HepG2 (cell line): ENCODE results near the gene CENPK. TPM values are rescaled to one million over a fixed set of nuclear protein-coding genes. Genes with fewer than 3 reads are reported as not detected.

Experiments
- FOXK1 ChIP-seq: sonication (generic); formaldehyde crosslinking; IDR thresholded peaks from 2 replicates; pipeline ENCODE4 v1.4.0; 2020; ENCODE audit warnings: low read depth, missing genetic modification reagents, borderline replicate concordance
- GABPA ChIP-seq, 2 experiments: IDR thresholded peaks; 2 replicates each; pipeline ENCODE4 v1.6.1; 2011 to 2016; ENCODE audit warnings: low read depth in 2 of 2, low read length in 1 of 2, missing biosample characterization in 1 of 2, missing genetic modification characterization in 1 of 2
- GMEB1 ChIP-seq: sonication (generic); formaldehyde crosslinking; IDR thresholded peaks from 2 replicates; pipeline ENCODE4 v1.5.1; 2020; ENCODE audit warnings: missing genetic modification reagents, mild to moderate bottlenecking, borderline replicate concordance
- HOXD1 ChIP-seq: sonication (generic); formaldehyde crosslinking; IDR thresholded peaks from 2 replicates; pipeline ENCODE4 v1.5.0; 2020; ENCODE audit warnings: missing genetic modification reagents
- NR2F6 ChIP-seq, 2 experiments: IDR thresholded peaks; 2 replicates each; pipeline ENCODE4 v1.6.1; 2016; ENCODE audit warnings: antibody characterized with exemption in 1 of 2, mild to moderate bottlenecking in 1 of 2
- PRPF4 ChIP-seq: fragments of 200-400 bp; formaldehyde crosslinking; IDR thresholded peaks from 2 replicates; pipeline ENCODE4 v1.6.1; 2016; ENCODE audit warnings: low read length, low read depth; ENCODE audit not compliant: poor library complexity, severe bottlenecking
- RBAK ChIP-seq: sonication (generic); formaldehyde crosslinking; IDR thresholded peaks from 2 replicates; pipeline ENCODE4 v1.5.1; 2020; ENCODE audit warnings: mild to moderate bottlenecking, missing genetic modification reagents
- SIX4 ChIP-seq: sonication (generic); formaldehyde crosslinking; IDR thresholded peaks from 2 replicates; pipeline ENCODE4 v1.4.0; 2020; ENCODE audit warnings: missing genetic modification reagents
- SPEN ChIP-seq: sonication (generic); formaldehyde crosslinking; IDR thresholded peaks from 2 replicates; pipeline ENCODE4 v1.5.1; 2020; ENCODE audit warnings: low read depth, mild to moderate bottlenecking, missing genetic modification reagents
- SRF ChIP-seq: IDR thresholded peaks from 2 replicates; pipeline ENCODE4 v1.6.1; 2011; ENCODE audit warnings: mild to moderate bottlenecking, low read depth, low read length, moderate library complexity
- THAP9 ChIP-seq: sonication (generic); formaldehyde crosslinking; IDR thresholded peaks from 2 replicates; pipeline ENCODE4; 2020; ENCODE audit warnings: missing genetic modification reagents, mild to moderate bottlenecking, borderline replicate concordance
- YY1 ChIP-seq: IDR thresholded peaks from 2 replicates; pipeline ENCODE4 v1.6.1; 2011; ENCODE audit warnings: low read length, low read depth, moderate library complexity, mild to moderate bottlenecking; ENCODE audit not compliant: insufficient read depth, insufficient replicate concordance
- ZNF253 ChIP-seq: sonication (generic); formaldehyde crosslinking; IDR thresholded peaks from 2 replicates; pipeline ENCODE4 v1.8.0; 2022; ENCODE audit warnings: mild to moderate bottlenecking, missing genetic modification reagents, borderline replicate concordance
- ZNF558 ChIP-seq: sonication (generic); formaldehyde crosslinking; IDR thresholded peaks from 2 replicates; pipeline ENCODE4 v1.9.0; 2022; ENCODE audit warnings: mild to moderate bottlenecking, missing genetic modification reagents, borderline replicate concordance
- ZNF747 ChIP-seq: sonication (generic); formaldehyde crosslinking; IDR thresholded peaks from 2 replicates; pipeline ENCODE4 v1.8.1; 2023; ENCODE audit warnings: missing genetic modification reagents, mild to moderate bottlenecking, borderline replicate concordance
- ZNF770 ChIP-seq: sonication (generic); formaldehyde crosslinking; IDR thresholded peaks from 2 replicates; pipeline ENCODE4 v1.5.0; 2020; ENCODE audit warnings: mild to moderate bottlenecking, missing genetic modification reagents
- ZNF781 ChIP-seq: sonication (generic); formaldehyde crosslinking; IDR thresholded peaks from 2 replicates; pipeline ENCODE4 v1.5.1; 2020; ENCODE audit warnings: borderline replicate concordance, mild to moderate bottlenecking, missing genetic modification reagents; ENCODE audit errors: not compliant biosample characterization
- polyA plus RNA-seq, 8 experiments: library from polyadenylated mRNA; depleted of rRNA in 3 of 8; stranded (reverse) in 7 of 8; unstranded in 1 of 8; fragments of >200 nt; fragmentation: Illumina TruSeq in 4 of 8; extraction: Trizol in 4 of 8; gene quantifications; 2 replicates each; pipeline versions ENCODE4 v1.2.1 to v1.2.3, GENCODE V29; 2011 to 2016; ENCODE audit warnings: low read depth in 4 of 8, missing spikeins in 1 of 8, mixed read lengths in 1 of 8; ENCODE audit not compliant: insufficient read depth in 1 of 8
- total RNA-seq, 5 experiments: library from RNA; depleted of rRNA; stranded (reverse); fragments of >200 nt; fragmentation: Illumina TruSeq; extraction: Trizol; gene quantifications; 2 replicates each; pipeline ENCODE4 v1.2.3, GENCODE V29; 2016; ENCODE audit warnings: low read depth in 1 of 5
- TF ChIP-seq, protein P1 (sequence below): sonication (generic); formaldehyde crosslinking; IDR thresholded peaks from 2 replicates; pipeline ENCODE4 v1.4.0; 2020; ENCODE audit warnings: missing genetic modification reagents

The CENPK gene
- total and polyA plus RNA-seq, 2 of the 13 experiments (the other 11 are each of a cell fraction or from before 2014, with no cell fraction given), result 14.3 to 54.4 TPM

DNA sequence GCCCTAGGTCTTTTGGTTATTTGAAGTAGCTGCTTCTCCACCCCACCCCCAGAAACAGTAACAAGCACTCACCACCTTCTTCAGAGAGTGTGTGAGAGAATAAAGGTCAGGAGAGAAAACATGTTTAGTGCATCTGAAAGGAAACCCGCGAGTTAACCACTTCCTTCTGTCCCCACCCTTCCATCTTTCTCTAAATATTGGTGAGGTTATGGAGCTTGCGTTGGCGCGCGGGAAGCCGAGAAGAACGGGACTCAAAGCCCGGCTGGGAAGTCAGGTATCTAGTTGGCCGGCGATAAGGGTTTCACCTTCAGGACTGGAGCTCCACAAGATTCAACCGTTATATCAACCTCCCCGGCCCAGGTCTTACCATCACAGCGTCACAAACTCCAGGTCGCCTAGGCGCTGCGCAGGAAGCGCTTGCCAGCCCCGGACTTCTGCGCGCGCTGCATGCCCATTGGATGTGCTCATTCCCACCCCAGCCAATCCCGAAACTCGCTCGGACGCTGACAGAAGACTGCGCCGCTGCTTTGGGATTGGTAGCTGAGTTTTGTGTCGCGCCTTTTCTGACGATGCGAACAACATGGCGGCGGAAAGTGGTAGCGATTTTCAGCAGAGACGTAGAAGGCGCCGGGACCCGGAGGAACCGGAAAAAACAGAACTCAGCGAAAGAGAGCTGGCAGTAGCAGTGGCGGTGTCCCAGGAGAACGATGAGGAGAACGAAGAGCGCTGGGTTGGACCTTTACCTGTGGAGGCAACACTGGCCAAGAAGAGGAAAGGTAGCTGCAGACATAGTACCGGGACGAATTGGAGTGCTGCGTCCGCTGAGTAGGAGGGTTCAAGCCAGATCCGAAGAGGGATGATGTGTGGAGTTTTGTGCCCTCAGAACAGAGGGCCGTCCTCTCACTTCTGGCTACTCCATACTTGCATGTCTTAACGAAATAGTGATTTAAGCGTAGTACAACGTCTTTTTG lies at the start of gene CENPK, which contains the start of gene PPWD1 (continued):
- TF ChIP-seq ZNF253 (no peak; the same call in 1 of the 2 replicates), SIX4 (CRISPR knock-in tag) (no peak), GMEB1 (CRISPR knock-in tag) (peak; percentile 88), SRF (no peak), ZNF558 (no peak), NR2F6 (IDR thresholded peaks at IDR 0.05) (no peak), NR2F6 (CRISPR knock-in tag; IDR thresholded peaks at IDR 0.05) (no peak), SPEN (CRISPR knock-in tag) (peak; percentile 77), HOXD1 (no peak), GABPA (IDR thresholded peaks at IDR 0.05; ENCODE audit: low read depth, low read length) (no peak), GABPA (CRISPR knock-in tag; IDR thresholded peaks at IDR 0.05; ENCODE audit: low read depth) (peak; percentile 71), RBAK (CRISPR knock-in tag) (no peak), ZNF747 (0 out of 2 replicates have a peak, but pooled peaks have one; percentile 63), ZNF770 (peak; percentile 48; the same call in 1 of the 2 replicates), YY1 (peak; percentile 98), THAP9 (CRISPR knock-in tag) (peak; percentile 85; the same call in 1 of the 2 replicates), ZNF781 (CRISPR knock-in tag) (peak; percentile 46), FOXK1 (CRISPR knock-in tag) (peak; percentile 90), PRPF4 (no peak)
- TF ChIP-seq, protein P1, sequence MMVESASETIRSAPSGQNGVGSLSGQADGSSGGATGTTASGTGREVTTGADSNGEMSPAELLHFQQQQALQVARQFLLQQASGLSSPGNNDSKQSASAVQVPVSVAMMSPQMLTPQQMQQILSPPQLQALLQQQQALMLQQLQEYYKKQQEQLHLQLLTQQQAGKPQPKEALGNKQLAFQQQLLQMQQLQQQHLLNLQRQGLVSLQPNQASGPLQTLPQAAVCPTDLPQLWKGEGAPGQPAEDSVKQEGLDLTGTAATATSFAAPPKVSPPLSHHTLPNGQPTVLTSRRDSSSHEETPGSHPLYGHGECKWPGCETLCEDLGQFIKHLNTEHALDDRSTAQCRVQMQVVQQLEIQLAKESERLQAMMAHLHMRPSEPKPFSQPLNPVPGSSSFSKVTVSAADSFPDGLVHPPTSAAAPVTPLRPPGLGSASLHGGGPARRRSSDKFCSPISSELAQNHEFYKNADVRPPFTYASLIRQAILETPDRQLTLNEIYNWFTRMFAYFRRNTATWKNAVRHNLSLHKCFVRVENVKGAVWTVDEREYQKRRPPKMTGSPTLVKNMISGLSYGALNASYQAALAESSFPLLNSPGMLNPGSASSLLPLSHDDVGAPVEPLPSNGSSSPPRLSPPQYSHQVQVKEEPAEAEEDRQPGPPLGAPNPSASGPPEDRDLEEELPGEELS (CRISPR knock-in tag), result peak; percentile 51; the same call in 1 of the 2 replicates
